Smooth muscle cell (in vitro differentiated cells): ENCODE results near the gene CCDC172. TPM values are rescaled to one million over a fixed set of nuclear protein-coding genes. Genes with fewer than 3 reads are reported as not detected.

Experiments
- DNase-seq: peaks from one replicate; lab custom pipeline; 2025; ENCODE audit not compliant: unreplicated experiment; lab: John Stamatoyannopoulos, UW
- H2AFZ ChIP-seq: fragments of 200-600 bp; sonication (generic); 2 replicates; pipeline ENCODE4 v1.6.0; 2016; ENCODE audit warnings: antibody characterized with exemption, low read depth, mild to moderate bottlenecking
- H3F3A ChIP-seq: fragments of 200-600 bp; sonication (generic); 2 replicates; pipeline ENCODE4 v1.6.0; 2017; ENCODE audit warnings: antibody characterized with exemption, low read depth
- H3K27ac ChIP-seq: fragments of 200-600 bp; sonication (generic); 2 replicates; pipeline ENCODE4 v1.5.1; 2016; ENCODE audit warnings: low read depth, mild to moderate bottlenecking
- H3K27me3 ChIP-seq: fragments of 200-600 bp; sonication (generic); 2 replicates; pipeline ENCODE4 v1.6.1; 2016; ENCODE audit warnings: low read depth, mild to moderate bottlenecking
- H3K36me3 ChIP-seq: fragments of 200-600 bp; sonication (generic); 2 replicates; pipeline ENCODE4 v1.5.1; 2016; ENCODE audit warnings: low read depth
- H3K4me1 ChIP-seq: fragments of 200-600 bp; sonication (generic); 2 replicates; pipeline ENCODE4 v1.5.1; 2016; ENCODE audit warnings: low read depth
- H3K4me2 ChIP-seq: fragments of 200-600 bp; sonication (generic); 2 replicates; pipeline ENCODE4 v1.6.0; 2016; ENCODE audit warnings: mild to moderate bottlenecking
- H3K4me3 ChIP-seq: fragments of 200-600 bp; sonication (generic); 2 replicates; pipeline ENCODE4 v1.5.1; 2016; ENCODE audit warnings: mild to moderate bottlenecking
- H3K79me2 ChIP-seq: fragments of 200-600 bp; sonication (generic); 2 replicates; pipeline ENCODE4 v1.6.0; 2016; ENCODE audit warnings: low read depth, mild to moderate bottlenecking
- H3K9ac ChIP-seq: fragments of 200-600 bp; sonication (generic); 2 replicates; pipeline ENCODE4 v1.6.0; 2016; ENCODE audit warnings: low read depth
- H3K9me3 ChIP-seq: fragments of 200-600 bp; sonication (generic); replicated peaks from 2 replicates; pipeline ENCODE4 v1.5.1; 2016; ENCODE audit warnings: low read depth
- H4K20me1 ChIP-seq: fragments of 200-600 bp; sonication (generic); 2 replicates; pipeline ENCODE4 v1.6.0; 2016; ENCODE audit warnings: low read depth
- WGBS: methylation state at CpG from one replicate; pipeline ENCODE4 v1.1.7; 2016; ENCODE audit warnings: low lambda C conversion rate; 5-methylcytosine and 5-hydroxymethylcytosine counted together
- polyA plus RNA-seq: library from polyadenylated mRNA; unstranded; fragments of >200 nt; fragmentation: Nextera tagmentation; extraction: Ambion mirVana; gene quantifications from 2 replicates; pipeline ENCODE4 v1.2.1, GENCODE V29; 2016
- total RNA-seq: library from RNA; depleted of rRNA; stranded (reverse); fragments of >200 nt; gene quantifications from 2 replicates; pipeline ENCODE4 v1.2.3, GENCODE V29; 2014
- TF ChIP-seq, protein P1 (sequence below): fragments of 200-600 bp; sonication (generic); IDR thresholded peaks from 2 replicates; pipeline ENCODE4 v1.5.1; 2017; ENCODE audit warnings: borderline replicate concordance, mild to moderate bottlenecking, antibody characterized with exemption; ENCODE audit not compliant: insufficient read depth, poor library complexity, severe bottlenecking

CCDC172 gene
- total and polyA plus RNA-seq, 2 experiments from 2014 or later = not detected

DNA sequence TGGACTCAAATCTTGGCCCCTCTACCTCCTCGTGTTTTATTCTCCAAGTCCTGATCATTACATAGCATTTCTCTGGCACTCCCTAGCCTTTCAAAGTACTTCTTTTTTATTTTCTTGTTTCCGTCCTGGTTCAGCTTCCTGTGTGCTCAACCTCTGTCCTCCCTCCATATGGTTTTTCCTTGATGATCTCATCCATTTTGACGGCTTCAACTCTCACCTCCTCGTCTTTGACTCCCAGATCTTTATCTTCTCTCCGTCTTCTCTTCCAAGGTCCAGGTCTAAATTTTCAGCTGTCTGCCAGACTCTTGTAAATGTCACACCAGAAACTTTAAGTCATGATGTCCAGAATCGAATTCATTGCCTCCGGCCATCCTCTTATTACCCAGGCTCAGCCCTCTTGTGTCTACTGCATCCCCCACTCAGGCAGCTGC, 27.9 kb upstream of the CCDC172 start:
- whole genome bisulfite sequencing = 31% methylated on average over 7 of the region's 7 CpGs
- H3K27me3 ChIP-seq = no peaks in the 10 kb centered on the region
- H2AFZ ChIP-seq = no peak overlapping the region
- H3K79me2 ChIP-seq = no peaks in the 10 kb centered on the region
- H3K36me3 ChIP-seq = no peaks in the 10 kb centered on the region
- no peak for DNase-seq
- H3K9me3 ChIP-seq = no peaks in the 10 kb centered on the region
- H4K20me1 ChIP-seq = no peaks in the 10 kb centered on the region
- H3F3A ChIP-seq = no peaks in the 10 kb centered on the region
- H3K4me2 ChIP-seq = no peak overlapping the region
- H3K4me1 ChIP-seq = no peaks in the 10 kb centered on the region
- no peak overlapping the region for H3K4me3 ChIP-seq
- no peak overlapping the region for H3K27ac ChIP-seq
- no peak overlapping the region for H3K9ac ChIP-seq
- TF ChIP-seq, protein P1, sequence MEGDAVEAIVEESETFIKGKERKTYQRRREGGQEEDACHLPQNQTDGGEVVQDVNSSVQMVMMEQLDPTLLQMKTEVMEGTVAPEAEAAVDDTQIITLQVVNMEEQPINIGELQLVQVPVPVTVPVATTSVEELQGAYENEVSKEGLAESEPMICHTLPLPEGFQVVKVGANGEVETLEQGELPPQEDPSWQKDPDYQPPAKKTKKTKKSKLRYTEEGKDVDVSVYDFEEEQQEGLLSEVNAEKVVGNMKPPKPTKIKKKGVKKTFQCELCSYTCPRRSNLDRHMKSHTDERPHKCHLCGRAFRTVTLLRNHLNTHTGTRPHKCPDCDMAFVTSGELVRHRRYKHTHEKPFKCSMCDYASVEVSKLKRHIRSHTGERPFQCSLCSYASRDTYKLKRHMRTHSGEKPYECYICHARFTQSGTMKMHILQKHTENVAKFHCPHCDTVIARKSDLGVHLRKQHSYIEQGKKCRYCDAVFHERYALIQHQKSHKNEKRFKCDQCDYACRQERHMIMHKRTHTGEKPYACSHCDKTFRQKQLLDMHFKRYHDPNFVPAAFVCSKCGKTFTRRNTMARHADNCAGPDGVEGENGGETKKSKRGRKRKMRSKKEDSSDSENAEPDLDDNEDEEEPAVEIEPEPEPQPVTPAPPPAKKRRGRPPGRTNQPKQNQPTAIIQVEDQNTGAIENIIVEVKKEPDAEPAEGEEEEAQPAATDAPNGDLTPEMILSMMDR = no peak

DNA sequence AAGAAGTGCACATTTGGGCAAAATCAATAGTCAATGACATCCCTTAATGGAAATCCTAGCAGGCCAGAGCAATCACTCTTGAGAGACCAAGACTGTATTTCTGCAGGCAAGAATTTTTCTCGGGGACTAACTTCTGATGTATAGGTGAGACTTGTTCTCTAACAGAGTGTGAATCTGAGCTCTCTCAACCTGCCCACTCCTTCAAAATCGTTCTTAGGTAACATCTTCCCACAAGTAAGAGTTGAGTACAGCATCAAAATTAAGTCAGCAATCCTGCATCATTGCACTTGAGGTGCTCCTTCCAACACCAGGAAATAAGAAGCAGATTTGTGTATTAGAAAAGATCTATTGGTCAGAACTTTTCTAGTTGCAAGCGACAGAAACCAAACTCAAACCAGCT, 25.7 kb upstream of the CCDC172 start:
- Histone ChIP-seq H2AFZ (no peak overlapping the region), H3F3A (no peaks in the 10 kb centered on the region), H3K27me3 (no peaks in the 10 kb centered on the region), H3K9me3 (no peaks in the 10 kb centered on the region), H3K4me1 (no peaks in the 10 kb centered on the region), H3K4me2 (no peak overlapping the region), H4K20me1 (no peaks in the 10 kb centered on the region), H3K79me2 (no peaks in the 10 kb centered on the region), H3K9ac (no peak overlapping the region), H3K27ac (no peak overlapping the region), H3K4me3 (no peak overlapping the region), H3K36me3 (no peaks in the 10 kb centered on the region)
- DNase-seq = no peak
- TF ChIP-seq, protein P1 = no peak
- 85% methylated on average over 3 of the region's 3 CpGs for WGBS

DNA sequence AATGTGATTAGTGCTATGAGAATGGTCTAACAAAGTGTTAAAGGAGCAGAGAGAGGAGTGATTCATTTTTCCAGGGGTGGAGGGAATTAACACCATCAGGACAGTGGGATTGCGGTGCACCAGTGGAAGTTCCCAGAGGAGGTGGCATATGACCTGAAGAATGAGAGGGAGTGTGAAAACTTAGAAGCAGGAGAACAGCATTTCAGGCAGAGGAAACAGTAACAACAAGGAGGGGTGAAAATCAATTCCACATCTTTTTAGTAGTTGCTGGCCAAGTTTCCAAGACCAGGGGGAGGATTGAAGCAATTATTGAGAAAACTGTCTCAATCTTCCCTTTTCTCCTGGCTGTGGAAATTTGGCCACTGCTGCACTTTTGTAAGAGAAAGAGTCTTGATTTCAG, 23.7 kb upstream of the CCDC172 start:
- Histone ChIP-seq H3K4me2 (no peak overlapping the region), H3K27ac (no peak overlapping the region), H3K79me2 (no peaks in the 10 kb centered on the region), H4K20me1 (no peaks in the 10 kb centered on the region), H3K4me1 (no peaks in the 10 kb centered on the region), H3K9ac (no peak overlapping the region), H3K9me3 (no peaks in the 10 kb centered on the region), H3F3A (no peaks in the 10 kb centered on the region), H3K27me3 (no peaks in the 10 kb centered on the region), H3K36me3 (no peaks in the 10 kb centered on the region), H3K4me3 (no peak overlapping the region), H2AFZ (no peak overlapping the region)
- TF ChIP-seq, protein P1 = no peak
- 44% methylated on average over 1 of the region's 1 CpG for WGBS
- no peak for DNase-seq

DNA sequence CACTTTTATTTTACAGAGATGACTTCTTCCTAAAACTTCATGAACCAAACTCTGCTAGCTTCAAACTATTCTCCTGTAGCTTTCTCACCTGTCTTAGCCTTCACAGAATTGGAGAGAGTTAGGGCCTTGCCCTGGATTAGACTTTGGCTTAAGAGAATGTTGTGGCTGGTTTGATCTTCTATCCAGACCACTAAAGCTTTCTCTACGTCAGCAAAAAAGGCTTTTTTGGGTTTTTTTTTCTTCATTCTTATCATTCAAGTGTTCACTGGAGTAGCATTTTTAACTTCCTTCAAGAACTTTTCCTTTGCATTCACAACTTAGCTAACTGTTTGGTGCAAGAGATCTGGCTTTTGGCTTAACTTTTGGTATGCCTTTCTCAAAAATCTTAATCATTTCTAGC, 19.3 kb upstream of the CCDC172 start:
- Histone ChIP-seq H4K20me1 (no peaks in the 10 kb centered on the region), H3K9me3 (no peaks in the 10 kb centered on the region), H3K27ac (no peak overlapping the region), H3K9ac (no peak overlapping the region), H2AFZ (no peak overlapping the region), H3K4me3 (no peak overlapping the region), H3K79me2 (no peaks in the 10 kb centered on the region), H3K36me3 (no peaks in the 10 kb centered on the region), H3K4me2 (no peak overlapping the region), H3K4me1 (no peaks in the 10 kb centered on the region), H3F3A (no peaks in the 10 kb centered on the region), H3K27me3 (no peaks in the 10 kb centered on the region)
- TF ChIP-seq, protein P1 = no peak
- DNase-seq = no peak
- 31% methylated on average over 1 of the region's 1 CpG for WGBS
